Transverse colon (tissue), 4 donors: ENCODE results near the gene MPO. TPM values are rescaled to one million over a fixed set of nuclear protein-coding genes. Genes with fewer than 3 reads are reported as not detected.

Experiments used
- DNase-seq: peaks from one replicate; pipeline ENCODE4 v3.0.0-alpha.2; 2019
- H3K27ac ChIP-seq, 4 donors: fragments of 200-600 bp; sonication (generic); 2 replicates each; pipeline ENCODE4 v1.5.1; 2016 to 2018; ENCODE audit warnings: inconsistent platforms in 4 of 4
- H3K27me3 ChIP-seq: fragments of 200-600 bp; sonication (generic); 2 replicates; pipeline ENCODE4 v1.5.1; 2017; ENCODE audit warnings: inconsistent platforms
- H3K36me3 ChIP-seq, 4 donors: fragments of 200-600 bp; sonication (generic); 2 replicates each; pipeline ENCODE4 v1.5.1; 2017 to 2019; ENCODE audit warnings: inconsistent platforms in 4 of 4
- H3K4me1 ChIP-seq, 4 donors: fragments of 200-600 bp; sonication (generic); 2 replicates each; pipeline ENCODE4 v1.5.1; 2017 to 2020; ENCODE audit warnings: inconsistent platforms in 4 of 4
- H3K4me3 ChIP-seq, 4 donors: fragments of 200-600 bp; sonication (generic); 1 replicate in 1 of 4; 2 replicates in 3 of 4; pipeline versions ENCODE4 v1.5.1 to v1.6.1; 2017 to 2019; ENCODE audit warnings: inconsistent platforms in 4 of 4
- H3K9me3 ChIP-seq, 2 donors: fragments of 200-600 bp; sonication (generic); 2 replicates each; pipeline ENCODE4 v1.5.1; 2017 to 2019; ENCODE audit warnings: inconsistent platforms in 2 of 2
- EP300 ChIP-seq: sonication (generic); formaldehyde crosslinking; IDR thresholded peaks from one replicate; pipeline ENCODE4 v1.6.1; 2017; ENCODE audit warnings: antibody characterized with exemption, low read depth
- POLR2A ChIP-seq: fragments of 450-650 bp; IDR thresholded peaks from one replicate; pipeline ENCODE4 v1.6.1; 2016; ENCODE audit warnings: antibody characterized with exemption, mild to moderate bottlenecking, moderate library complexity
- POLR2AphosphoS5 ChIP-seq, 3 donors: sonication (generic); formaldehyde crosslinking; IDR thresholded peaks; one replicate each; pipeline ENCODE4 v1.6.1; 2016; ENCODE audit warnings: antibody characterized with exemption in 3 of 3
- WGBS, 2 donors: methylation state at CpG; one replicate each; pipeline ENCODE4 v1.1.5; 2018; ENCODE audit warnings: low coverage in 1 of 2; 5-methylcytosine and 5-hydroxymethylcytosine counted together
- in situ Hi-C, 4 donors: fragments of 200-750 bp; cut with MboI; loops; one replicate each; pipeline versions ENCODE4 v1.15.0 to v1.15.1; 2017; ENCODE audit warnings: low sequenced_read_pairs in 3 of 4, low pct_ligation_motif_present in 1 of 4, low pct_unique_long_range_greater_than_20kb in 1 of 4
- intact Hi-C: fragments of 100-400 bp; cut with DNase I; formaldehyde crosslinking; loops from one replicate; pipeline ENCODE4 v1.15.1; 2023; ENCODE audit warnings: low total_unique reads
- total RNA-seq, 4 donors: library from RNA; depleted of rRNA; stranded (reverse); fragments of >200 nt; gene quantifications; one replicate each; pipeline ENCODE4 v1.1.0, GENCODE V29; 2016
- TF ChIP-seq, protein P1 (sequence below), 5 experiments: fragments of 200-600 bp in 3 of 5; fragments of 450-650 bp in 2 of 5; sonication (generic) in 3 of 5; IDR thresholded peaks; 1 replicate in 2 of 5; 2 replicates in 3 of 5; pipeline ENCODE4 v1.5.1; 2016 to 2017; ENCODE audit warnings: antibody characterized with exemption in 5 of 5, inconsistent platforms in 3 of 5, mild to moderate bottlenecking in 2 of 5, moderate library complexity in 1 of 5

The MPO gene
- total RNA-seq, 4 donors from 2014 or later: not detected

DNA sequence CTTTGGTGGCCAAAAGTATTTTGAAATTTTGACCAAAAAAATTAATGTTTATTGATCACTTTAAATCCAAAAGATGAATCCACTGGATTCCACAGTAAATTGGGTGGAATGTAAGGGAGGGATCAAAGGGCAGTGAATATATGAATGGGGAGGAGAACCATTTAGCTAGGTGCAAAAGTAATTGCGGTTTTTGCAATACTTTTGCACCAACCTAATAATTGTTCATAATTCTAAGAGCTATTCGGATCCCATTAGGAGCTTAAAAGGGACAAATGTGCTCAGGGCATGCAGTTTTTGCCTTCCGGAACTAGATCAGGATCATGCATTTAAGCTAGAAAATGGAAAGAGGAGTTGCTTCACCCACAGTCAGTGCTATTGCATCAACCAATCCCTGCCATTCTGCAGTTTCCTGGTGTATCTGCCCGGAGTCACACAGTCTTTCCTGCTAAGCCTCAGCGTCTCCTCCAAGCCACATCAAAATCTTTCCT is 42.5 kb downstream of the MPO start, which contains the start of gene LPO:
LPO (plus strand) TSS at position 438 of the 488 bp plus-strand sequence. CDS start 4,396 bp downstream, outside the sequence.
- no peak within 1 kb of the TSS for H3K27ac ChIP-seq
- in situ Hi-C loops: loop anchor here in 1 of 4 donors (25.0 kb wide), 1 partner anchor 101 kb away; the partner anchor contains the start of gene OR4D1
- no peak for TF ChIP-seq POLR2A
- no peak for TF ChIP-seq POLR2AphosphoS5 (IDR thresholded peaks at IDR 0.05)
- TF ChIP-seq, protein P1, sequence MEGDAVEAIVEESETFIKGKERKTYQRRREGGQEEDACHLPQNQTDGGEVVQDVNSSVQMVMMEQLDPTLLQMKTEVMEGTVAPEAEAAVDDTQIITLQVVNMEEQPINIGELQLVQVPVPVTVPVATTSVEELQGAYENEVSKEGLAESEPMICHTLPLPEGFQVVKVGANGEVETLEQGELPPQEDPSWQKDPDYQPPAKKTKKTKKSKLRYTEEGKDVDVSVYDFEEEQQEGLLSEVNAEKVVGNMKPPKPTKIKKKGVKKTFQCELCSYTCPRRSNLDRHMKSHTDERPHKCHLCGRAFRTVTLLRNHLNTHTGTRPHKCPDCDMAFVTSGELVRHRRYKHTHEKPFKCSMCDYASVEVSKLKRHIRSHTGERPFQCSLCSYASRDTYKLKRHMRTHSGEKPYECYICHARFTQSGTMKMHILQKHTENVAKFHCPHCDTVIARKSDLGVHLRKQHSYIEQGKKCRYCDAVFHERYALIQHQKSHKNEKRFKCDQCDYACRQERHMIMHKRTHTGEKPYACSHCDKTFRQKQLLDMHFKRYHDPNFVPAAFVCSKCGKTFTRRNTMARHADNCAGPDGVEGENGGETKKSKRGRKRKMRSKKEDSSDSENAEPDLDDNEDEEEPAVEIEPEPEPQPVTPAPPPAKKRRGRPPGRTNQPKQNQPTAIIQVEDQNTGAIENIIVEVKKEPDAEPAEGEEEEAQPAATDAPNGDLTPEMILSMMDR (IDR thresholded peaks at IDR 0.05): no peak
- TF ChIP-seq EP300: no peak
- 78 to 84% methylated on average over 3 to 5 of the region's 5 CpGs for WGBS, 2 donors
- H3K36me3 ChIP-seq: no peaks in the 10 kb centered on the region
- no peak within 1 kb of the TSS for H3K4me3 ChIP-seq
- H3K27me3 ChIP-seq: peaks cover 71% of the 10 kb centered on the region
- no peaks in the 10 kb centered on the region for H3K9me3 ChIP-seq
- no peaks in the 10 kb centered on the region for H3K4me1 ChIP-seq
- no peak for DNase-seq
- intact Hi-C loops: no loop called here

DNA sequence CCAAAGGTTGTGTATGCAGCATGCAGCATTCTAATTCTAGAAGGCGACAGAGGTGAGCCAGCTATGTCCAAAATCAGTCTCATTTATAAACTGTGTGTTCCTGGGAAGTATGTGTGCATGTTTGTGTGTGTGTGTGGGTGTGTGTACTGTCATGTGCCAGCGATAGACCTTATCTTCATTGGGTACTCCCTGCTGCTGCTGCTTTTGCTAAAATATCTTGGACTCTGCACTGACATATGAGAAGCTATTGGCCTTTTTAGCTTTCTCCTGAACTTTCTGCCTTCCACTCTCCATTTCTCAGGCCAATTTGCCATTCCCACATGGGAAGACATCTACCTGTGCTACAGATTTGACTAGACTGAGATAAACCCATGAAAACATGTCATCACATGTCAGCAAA is 44.3 kb downstream of the MPO start:
- H3K9me3 ChIP-seq: no peaks in the 10 kb centered on the region
- H3K36me3 ChIP-seq: no peaks in the 10 kb centered on the region
- no peaks in the 10 kb centered on the region for H3K4me1 ChIP-seq
- intact Hi-C loops: no loop called here
- peaks cover 63% of the 10 kb centered on the region for H3K27me3 ChIP-seq
- H3K4me3 ChIP-seq: no peak overlapping the region
- in situ Hi-C loops: loop anchor here in 1 of 4 donors (25.0 kb wide), 1 partner anchor 99 kb away; the partner anchor contains the start of gene OR4D1
- WGBS, 2 donors: 60 to 64% methylated on average over 1 to 2 of the region's 2 CpGs
- TF ChIP-seq POLR2AphosphoS5 (IDR thresholded peaks at IDR 0.05): no peak
- TF ChIP-seq EP300: no peak
- TF ChIP-seq, protein P1 (IDR thresholded peaks at IDR 0.05): no peak
- no peak for TF ChIP-seq POLR2A
- no peak for DNase-seq
- H3K27ac ChIP-seq: no peak overlapping the region

DNA sequence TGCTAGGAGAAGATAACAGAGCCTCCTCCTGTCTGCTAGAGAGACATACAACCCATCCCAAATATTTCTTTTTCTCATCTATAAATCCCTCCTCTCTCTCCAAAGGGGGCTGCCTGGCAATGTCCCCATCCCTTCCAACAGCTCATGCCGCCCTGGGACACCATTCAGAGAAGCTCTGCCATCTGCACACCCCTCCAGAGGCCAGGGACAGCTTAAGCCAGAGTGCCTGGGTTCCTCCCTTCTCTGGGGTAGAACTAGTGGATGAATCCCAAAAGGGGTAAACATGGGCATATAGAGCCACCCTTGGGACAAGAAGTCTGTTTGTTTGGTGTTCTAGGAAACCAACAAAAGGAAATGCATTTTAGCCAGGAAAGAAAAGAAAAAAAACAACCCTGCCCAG is 44.9 kb downstream of the MPO start:
- intact Hi-C loops: no loop called here
- Histone ChIP-seq H3K27ac (no peak overlapping the region), H3K4me3 (no peak overlapping the region), H3K36me3 (no peaks in the 10 kb centered on the region), H3K27me3 (peaks cover 59% of the 10 kb centered on the region), H3K9me3 (no peaks in the 10 kb centered on the region), H3K4me1 (no peaks in the 10 kb centered on the region)
- WGBS, 2 donors: 74% methylated on average over 1 of the region's 1 CpG; no CpG with 5 or more reads in 1 of the 2 donors
- no peak for DNase-seq
- in situ Hi-C loops: loop anchor here in 1 of 4 donors (25.0 kb wide), 1 partner anchor 99 kb away; the partner anchor contains the start of gene OR4D1
- TF ChIP-seq, protein P1 (IDR thresholded peaks at IDR 0.05): no peak
- TF ChIP-seq EP300 (no peak), POLR2A (no peak), POLR2AphosphoS5 (IDR thresholded peaks at IDR 0.05) (no peak)

DNA sequence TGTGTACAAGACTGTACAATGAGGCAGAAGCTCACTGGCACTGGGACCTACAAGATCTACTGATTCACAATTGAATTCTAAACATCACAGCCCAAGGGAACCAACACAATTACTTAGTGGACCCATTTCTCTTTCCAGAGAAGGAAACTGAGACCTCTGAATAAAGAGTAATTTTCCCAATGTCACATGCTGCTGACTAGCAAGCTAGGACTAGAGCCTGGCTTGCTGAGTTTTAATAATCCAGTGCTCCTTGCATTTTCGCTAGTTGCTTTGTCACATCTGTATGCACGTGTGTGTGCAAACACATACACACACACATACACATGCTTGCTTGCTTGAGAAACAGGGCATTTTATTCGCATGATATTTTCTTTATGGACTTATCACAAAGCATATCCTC is 46.2 kb downstream of the MPO start:
- intact Hi-C loops (no loop called here), in situ Hi-C loops (loop anchor here in 1 of 4 donors (25.0 kb wide), 1 partner anchor 97 kb away; the partner anchor contains the start of gene OR4D1)
- H3K36me3 ChIP-seq: no peaks in the 10 kb centered on the region
- H3K9me3 ChIP-seq: no peaks in the 10 kb centered on the region
- no peak overlapping the region for H3K27ac ChIP-seq
- TF ChIP-seq POLR2AphosphoS5 (IDR thresholded peaks at IDR 0.05): no peak
- no peak for TF ChIP-seq POLR2A
- TF ChIP-seq, protein P1 (IDR thresholded peaks at IDR 0.05): no peak
- no peak for TF ChIP-seq EP300
- H3K4me3 ChIP-seq: no peak overlapping the region
- DNase-seq: no peak
- H3K4me1 ChIP-seq: no peaks in the 10 kb centered on the region
- peaks cover 50% of the 10 kb centered on the region for H3K27me3 ChIP-seq
- 79 to 82% methylated on average over 3 of the region's 3 CpGs for WGBS, 2 donors
